RCC 7860 (cell line): ENCODE results near the gene RAB3D.
A peak's percentile ranks its signal among the peaks of the same experiment; 100 is the strongest.
"Not testable (repeated sequence)": the region's sequence is repeated elsewhere in the genome, so short reads cannot be mapped to it uniquely, and the experiment has no call there.

ENCODE experiments used
- DNase-seq: peaks from one replicate; pipeline ENCODE4 v3.0.0-alpha.2; 2015; ENCODE audit warnings: low spot score
- FAIRE-seq: peaks from 2 replicates; lab custom pipeline; 2012; peaks lifted over from hg19 to GRCh38; lab: Jason Lieb, UNC

The RAB3D gene

GRCh38 chr19:11339254-11340098 is at the start of gene RAB3D:
RAB3D (minus strand) TSS chr19:11339657; CDS start chr19:11337399, 2,258 bp downstream.
- no peak for FAIRE-seq

GRCh38 chr19:11387162-11388034 is 47.9 kb upstream of the RAB3D start:
- DNase-seq (no peak), FAIRE-seq (no peak)

More at GRCh38 chr19:11339254-11340098, at the start of gene RAB3D:
- DNase-seq = peak; percentile 7

GRCh38 chr19:11384778-11385129 is 45.3 kb upstream of the RAB3D start:
- FAIRE-seq = no peak
- DNase-seq = no peak

GRCh38 chr19:11383706-11384048 is 44.2 kb upstream of the RAB3D start:
- no peak for DNase-seq
- no peak for FAIRE-seq

GRCh38 chr19:11382898-11383705 is 43.6 kb upstream of the RAB3D start:
- FAIRE-seq (no peak), DNase-seq (no peak)

GRCh38 chr19:11380653-11381537 is 41.4 kb upstream of the RAB3D start:
- peak; percentile 83 for FAIRE-seq
- DNase-seq = peak; percentile 95

- no peak for DNase-seq
- FAIRE-seq = no peak
Measured at GRCh38 chr19:11379857-11380350, 40.4 kb upstream of the RAB3D start.

- FAIRE-seq, DNase-seq: not testable (repeated sequence)
Measured at GRCh38 chr19:11379269-11379845, 39.9 kb upstream of the RAB3D start.

GRCh38 chr19:11378319-11379189 is 39.1 kb upstream of the RAB3D start:
- DNase-seq (peak; percentile 87), FAIRE-seq (peak; percentile 63)

GRCh38 chr19:11377756-11378155 is 38.3 kb upstream of the RAB3D start:
- DNase-seq (peak; percentile 27), FAIRE-seq (no peak)

GRCh38 chr19:11377237-11377636 is 37.8 kb upstream of the RAB3D start:
- FAIRE-seq = peak; percentile 80
- peak; percentile 79 for DNase-seq

- FAIRE-seq (no peak), DNase-seq (no peak)
Measured at GRCh38 chr19:11375143-11375948, 35.9 kb upstream of the RAB3D start.

GRCh38 chr19:11374433-11375142 is 35.1 kb upstream of the RAB3D start, which contains the start of gene SWSAP1:
SWSAP1 (plus strand) TSS chr19:11374666; CDS start chr19:11374681, 15 bp downstream.
- DNase-seq (peak; percentile 99), FAIRE-seq (peak; percentile 95)

- FAIRE-seq = no peak
- no peak for DNase-seq
Measured at GRCh38 chr19:11373885-11374432, 34.5 kb upstream of the RAB3D start.

- FAIRE-seq (no peak), DNase-seq (no peak)
Measured at GRCh38 chr19:11373166-11373884, 33.9 kb upstream of the RAB3D start.

GRCh38 chr19:11370744-11371143 is 31.3 kb upstream of the RAB3D start:
- FAIRE-seq = no peak

More at GRCh38 chr19:11370744-11371143, 31.3 kb upstream of the RAB3D start:
- DNase-seq = no peak
